HepG2 (cell line): ENCODE data around the gene CSNK1G1. TPM values are rescaled to one million over a fixed set of nuclear protein-coding genes. Genes with fewer than 3 reads are reported as not detected.

Source experiments
- ATAC-seq: fragments of 200-7000 bp; cut with Tn5 transposase; 3 replicates; pipeline ENCODE4 v1.9.1; 2020; ENCODE audit warnings: mild to moderate bottlenecking, moderate library complexity
- BruUV-seq: library from RNA; stranded (reverse); fragments of 400-500 nt; replicated peaks from 2 replicates; lab custom pipeline; 2021; lab: Mats Ljungman, UMichigan
- CTCF ChIA-PET: fragments of 300-600 bp; formaldehyde crosslinking; extraction: SDS; loops from one replicate; lab custom pipeline; 2021; ENCODE audit warnings: low total read pairs, inconsistent platforms, low intra/inter-chr PET ratio; lab: Yijun Ruan, JAX
- POLR2A ChIA-PET: fragments of 350-600 bp; sonication (Branson Sonifier 250); formaldehyde crosslinking; loops from one replicate; lab custom pipeline; 2020; ENCODE audit warnings: antibody characterized with exemption, inconsistent platforms; lab: Yijun Ruan, JAX
- DNase-seq: peaks from one replicate; pipeline ENCODE4 v3.0.0-alpha.2; 2015; ENCODE audit warnings: low spot score
- FAIRE-seq: peaks from 3 replicates; lab custom pipeline; 2011; peaks lifted over from hg19 to GRCh38; lab: Jason Lieb, UNC
- H2AFZ ChIP-seq: one replicate; pipeline ENCODE4 v1.6.1; 2011; ENCODE audit warnings: low read length, inconsistent platforms
- H3K27ac ChIP-seq: fragments of 300-600 bp; 3 replicates; pipeline ENCODE4 v1.8.0; 2011; ENCODE audit warnings: mixed run types, mild to moderate bottlenecking, mixed read lengths, low read length, inconsistent platforms; ENCODE audit not compliant: insufficient read depth; ENCODE audit errors: extremely low read length
- H3K27me3 ChIP-seq, 2 experiments: fragments of 200-600 bp in 1 of 2; 2 replicates in 1 of 2; 3 replicates in 1 of 2; pipeline versions ENCODE4 v1.6.0 to v1.8.0; 2011; ENCODE audit warnings: low read length in 2 of 2, mild to moderate bottlenecking in 2 of 2, moderate library complexity in 2 of 2, inconsistent platforms in 1 of 2; ENCODE audit not compliant: insufficient read depth in 2 of 2, control insufficient read depth in 1 of 2
- H3K36me3 ChIP-seq, 2 experiments: fragments of 200-600 bp in 1 of 2; replicated peaks in 1 of 2; 2 replicates in 1 of 2; 3 replicates in 1 of 2; pipeline versions ENCODE4 v1.5.1 to v1.8.0; 2011; ENCODE audit warnings: low read length in 2 of 2, inconsistent platforms in 1 of 2; ENCODE audit not compliant: insufficient read depth in 2 of 2, control insufficient read depth in 1 of 2
- H3K4me1 ChIP-seq: 2 replicates; pipeline ENCODE4 v1.5.1; 2012; ENCODE audit warnings: low read length, inconsistent platforms; ENCODE audit not compliant: insufficient read depth
- H3K4me2 ChIP-seq: 2 replicates; pipeline ENCODE4 v1.6.0; 2011; ENCODE audit warnings: low read depth, low read length, inconsistent platforms
- H3K4me3 ChIP-seq, 3 experiments: fragments of 200-600 bp in 1 of 3; sonication (generic), shearing (Covaris generic) in 1 of 3; replicated peaks in 1 of 3; 2 replicates each; pipeline ENCODE4 v1.5.1; 2011 to 2016; ENCODE audit warnings: low read length in 3 of 3, inconsistent platforms in 2 of 3, low read depth in 2 of 3, mild to moderate bottlenecking in 2 of 3, control low read depth in 1 of 3, mixed read lengths in 1 of 3; ENCODE audit not compliant: insufficient read depth in 1 of 3
- H3K79me2 ChIP-seq: one replicate; pipeline ENCODE4 v1.6.1; 2011; ENCODE audit warnings: low read length, inconsistent platforms; ENCODE audit not compliant: insufficient read depth
- H3K9ac ChIP-seq: 2 replicates; pipeline ENCODE4 v1.6.0; 2011; ENCODE audit warnings: mild to moderate bottlenecking, low read depth, low read length, inconsistent platforms; ENCODE audit not compliant: insufficient read depth
- H3K9me3 ChIP-seq: 2 replicates; pipeline ENCODE4 v1.5.1; 2012; ENCODE audit warnings: mild to moderate bottlenecking, low read length
- H4K20me1 ChIP-seq: 2 replicates; pipeline ENCODE4 v1.6.0; 2011; ENCODE audit warnings: inconsistent platforms, mild to moderate bottlenecking, low read length, moderate library complexity; ENCODE audit not compliant: insufficient read depth
- KLF16 ChIP-seq, 2 experiments: sonication (generic) in 1 of 2; formaldehyde crosslinking in 1 of 2; IDR thresholded peaks; 2 replicates each; pipeline versions ENCODE4 v1.6.1 to v1.8.0; 2016 to 2023; ENCODE audit warnings: missing genetic modification reagents in 2 of 2, missing compliant biosample characterization in 1 of 2
- PHB2 ChIP-seq: fragments of 450-650 bp; IDR thresholded peaks from 2 replicates; pipeline ENCODE4 v1.6.1; 2018; ENCODE audit not compliant: partially characterized antibody
- PHF8 ChIP-seq: sonication (generic); formaldehyde crosslinking; IDR thresholded peaks from 2 replicates; pipeline ENCODE4 v1.5.0; 2020; ENCODE audit warnings: missing genetic modification reagents
- SMAD3 ChIP-seq: sonication (generic); formaldehyde crosslinking; IDR thresholded peaks from 2 replicates; pipeline ENCODE4 v1.4.0; 2020; ENCODE audit warnings: missing genetic modification reagents
- SMYD3 ChIP-seq: sonication (generic); formaldehyde crosslinking; IDR thresholded peaks from 2 replicates; pipeline ENCODE4 v1.8.1; 2023; ENCODE audit warnings: mild to moderate bottlenecking, missing genetic modification reagents
- XBP1 ChIP-seq: sonication (generic); formaldehyde crosslinking; IDR thresholded peaks from 2 replicates; pipeline ENCODE4 v1.5.0; 2020; ENCODE audit warnings: missing genetic modification reagents
- ZNF160 ChIP-seq: sonication (generic); formaldehyde crosslinking; IDR thresholded peaks from 2 replicates; pipeline ENCODE4 v1.8.0; 2022; ENCODE audit warnings: mild to moderate bottlenecking, inconsistent platforms, missing genetic modification reagents
- ZNF3 ChIP-seq: IDR thresholded peaks from 2 replicates; pipeline ENCODE4 v1.7.0; 2017; ENCODE audit warnings: inconsistent platforms
- ZNF343 ChIP-seq: sonication (generic); formaldehyde crosslinking; IDR thresholded peaks from 2 replicates; pipeline ENCODE4 v1.4.0; 2020; ENCODE audit warnings: mild to moderate bottlenecking, missing genetic modification reagents
- ZNF484 ChIP-seq: sonication (generic); formaldehyde crosslinking; IDR thresholded peaks from 2 replicates; pipeline ENCODE4 v1.5.1; 2020; ENCODE audit warnings: mild to moderate bottlenecking, low read depth, missing genetic modification reagents, borderline replicate concordance
- ZNF781 ChIP-seq: sonication (generic); formaldehyde crosslinking; IDR thresholded peaks from 2 replicates; pipeline ENCODE4 v1.5.1; 2020; ENCODE audit warnings: borderline replicate concordance, mild to moderate bottlenecking, missing genetic modification reagents; ENCODE audit errors: not compliant biosample characterization
- in situ Hi-C: cut with HindIII; loops from 2 replicates; pipeline ENCODE4 v1.10.0; 2017; ENCODE audit warnings: low pct_unique_long_range_greater_than_20kb; ENCODE audit not compliant: extremely low pct_ligation_motif_present
- intact Hi-C: fragments of 100-400 bp; cut with micrococcal nuclease; formaldehyde crosslinking; loops from one replicate; pipeline ENCODE4 v1.10.0; 2022; ENCODE audit not compliant: unreplicated experiment
- polyA plus RNA-seq, 8 experiments: library from polyadenylated mRNA; depleted of rRNA in 3 of 8; stranded (reverse) in 7 of 8; unstranded in 1 of 8; fragments of >200 nt; fragmentation: Illumina TruSeq in 4 of 8; extraction: Trizol in 4 of 8; gene quantifications; 2 replicates each; pipeline versions ENCODE4 v1.2.1 to v1.2.3, GENCODE V29; 2011 to 2016; ENCODE audit warnings: low read depth in 4 of 8, missing spikeins in 1 of 8, mixed read lengths in 1 of 8; ENCODE audit not compliant: insufficient read depth in 1 of 8
- total RNA-seq, 5 experiments: library from RNA; depleted of rRNA; stranded (reverse); fragments of >200 nt; fragmentation: Illumina TruSeq; extraction: Trizol; gene quantifications; 2 replicates each; pipeline ENCODE4 v1.2.3, GENCODE V29; 2016; ENCODE audit warnings: low read depth in 1 of 5
- TF ChIP-seq, protein P1 (sequence below): sonication (generic); formaldehyde crosslinking; IDR thresholded peaks from 2 replicates; pipeline ENCODE4 v1.9.0; 2021; ENCODE audit warnings: missing genetic modification reagents, borderline replicate concordance
- TF ChIP-seq, protein P2 (sequence below): IDR thresholded peaks from 2 replicates; pipeline ENCODE4 v1.6.1; 2016
- TF ChIP-seq, protein P3 (sequence below), 2 experiments: fragments of 450-650 bp in 1 of 2; sonication (generic) in 1 of 2; formaldehyde crosslinking in 1 of 2; IDR thresholded peaks; 2 replicates each; pipeline versions ENCODE4 v1.6.1 to v1.8.0; 2016 to 2022; ENCODE audit warnings: antibody characterized with exemption in 1 of 2, mild to moderate bottlenecking in 1 of 2, missing genetic modification reagents in 1 of 2

Gene CSNK1G1
- total and polyA plus RNA-seq, 2 of the 13 experiments (the other 11 are each of a cell fraction or from before 2014, with no cell fraction given), result 8.5 to 12.6 TPM

DNA sequence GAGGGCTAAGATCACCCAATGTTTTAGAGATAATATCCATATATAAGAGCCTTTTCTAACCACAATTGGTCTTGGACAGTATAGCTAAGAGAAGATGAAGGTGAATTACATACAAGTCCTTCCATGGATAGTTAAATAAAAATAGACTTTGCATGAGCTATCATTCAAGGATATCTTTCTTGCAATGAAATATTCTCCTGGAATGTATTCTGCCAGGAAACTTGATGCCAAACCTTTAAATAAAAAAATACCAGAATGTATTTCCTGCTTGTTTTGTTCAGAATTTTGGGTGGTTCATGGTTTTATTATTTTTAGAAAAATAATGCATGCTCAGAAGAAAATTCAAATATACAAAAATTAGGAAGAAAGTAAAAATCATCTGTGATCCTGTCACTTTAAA lies 104.3 kb downstream of the CSNK1G1 start:
- H3K9me3 ChIP-seq, result no peaks in the 10 kb centered on the region
- DNase-seq (no peak), FAIRE-seq (no peak), ATAC-seq (no peak)
- in situ Hi-C loops, result no loop called here
- H2AFZ ChIP-seq, result no peak overlapping the region
- peaks cover 2% of the 10 kb centered on the region for H3K79me2 ChIP-seq
- intact Hi-C loops, result no loop called here
- H3K4me2 ChIP-seq, result no peak overlapping the region
- CTCF ChIA-PET, result no interaction called here
- H3K27ac ChIP-seq, result no peak overlapping the region
- BruUV-seq, result no TSS peak
- H3K27me3 ChIP-seq, result no peaks in the 10 kb centered on the region
- peaks cover 45% of the 10 kb centered on the region for H3K4me1 ChIP-seq
- H3K4me3 ChIP-seq, result no peak overlapping the region
- POLR2A ChIA-PET, result no interaction called here
- peaks cover 0 to 2% of the 10 kb centered on the region in 2 experiments; a peak in 1 of 5 replicates for H3K36me3 ChIP-seq
- H4K20me1 ChIP-seq, result no peaks in the 10 kb centered on the region
- no peak overlapping the region for H3K9ac ChIP-seq
- TF ChIP-seq ZNF781 (CRISPR knock-in tag) (no peak), KLF16 (CRISPR knock-in tag; IDR thresholded peaks at IDR 0.05) (no peak), SMYD3 (CRISPR knock-in tag) (no peak), PHF8 (no peak), PHB2 (no peak), SMAD3 (CRISPR knock-in tag) (no peak), ZNF343 (CRISPR knock-in tag) (no peak), XBP1 (CRISPR knock-in tag) (no peak), ZNF3 (CRISPR knock-in tag) (no peak), ZNF484 (CRISPR knock-in tag) (no peak), ZNF160 (no peak)
- TF ChIP-seq, protein P1, sequence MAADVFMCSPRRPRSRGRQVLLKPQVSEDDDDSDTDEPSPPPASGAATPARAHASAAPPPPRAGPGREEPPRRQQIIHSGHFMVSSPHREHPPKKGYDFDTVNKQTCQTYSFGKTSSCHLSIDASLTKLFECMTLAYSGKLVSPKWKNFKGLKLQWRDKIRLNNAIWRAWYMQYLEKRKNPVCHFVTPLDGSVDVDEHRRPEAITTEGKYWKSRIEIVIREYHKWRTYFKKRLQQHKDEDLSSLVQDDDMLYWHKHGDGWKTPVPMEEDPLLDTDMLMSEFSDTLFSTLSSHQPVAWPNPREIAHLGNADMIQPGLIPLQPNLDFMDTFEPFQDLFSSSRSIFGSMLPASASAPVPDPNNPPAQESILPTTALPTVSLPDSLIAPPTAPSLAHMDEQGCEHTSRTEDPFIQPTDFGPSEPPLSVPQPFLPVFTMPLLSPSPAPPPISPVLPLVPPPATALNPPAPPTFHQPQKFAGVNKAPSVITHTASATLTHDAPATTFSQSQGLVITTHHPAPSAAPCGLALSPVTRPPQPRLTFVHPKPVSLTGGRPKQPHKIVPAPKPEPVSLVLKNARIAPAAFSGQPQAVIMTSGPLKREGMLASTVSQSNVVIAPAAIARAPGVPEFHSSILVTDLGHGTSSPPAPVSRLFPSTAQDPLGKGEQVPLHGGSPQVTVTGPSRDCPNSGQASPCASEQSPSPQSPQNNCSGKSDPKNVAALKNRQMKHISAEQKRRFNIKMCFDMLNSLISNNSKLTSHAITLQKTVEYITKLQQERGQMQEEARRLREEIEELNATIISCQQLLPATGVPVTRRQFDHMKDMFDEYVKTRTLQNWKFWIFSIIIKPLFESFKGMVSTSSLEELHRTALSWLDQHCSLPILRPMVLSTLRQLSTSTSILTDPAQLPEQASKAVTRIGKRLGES (CRISPR knock-in tag), result no peak
- TF ChIP-seq, protein P2, sequence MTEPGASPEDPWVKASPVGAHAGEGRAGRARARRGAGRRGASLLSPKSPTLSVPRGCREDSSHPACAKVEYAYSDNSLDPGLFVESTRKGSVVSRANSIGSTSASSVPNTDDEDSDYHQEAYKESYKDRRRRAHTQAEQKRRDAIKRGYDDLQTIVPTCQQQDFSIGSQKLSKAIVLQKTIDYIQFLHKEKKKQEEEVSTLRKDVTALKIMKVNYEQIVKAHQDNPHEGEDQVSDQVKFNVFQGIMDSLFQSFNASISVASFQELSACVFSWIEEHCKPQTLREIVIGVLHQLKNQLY, result no peak
- TF ChIP-seq, protein P3, sequence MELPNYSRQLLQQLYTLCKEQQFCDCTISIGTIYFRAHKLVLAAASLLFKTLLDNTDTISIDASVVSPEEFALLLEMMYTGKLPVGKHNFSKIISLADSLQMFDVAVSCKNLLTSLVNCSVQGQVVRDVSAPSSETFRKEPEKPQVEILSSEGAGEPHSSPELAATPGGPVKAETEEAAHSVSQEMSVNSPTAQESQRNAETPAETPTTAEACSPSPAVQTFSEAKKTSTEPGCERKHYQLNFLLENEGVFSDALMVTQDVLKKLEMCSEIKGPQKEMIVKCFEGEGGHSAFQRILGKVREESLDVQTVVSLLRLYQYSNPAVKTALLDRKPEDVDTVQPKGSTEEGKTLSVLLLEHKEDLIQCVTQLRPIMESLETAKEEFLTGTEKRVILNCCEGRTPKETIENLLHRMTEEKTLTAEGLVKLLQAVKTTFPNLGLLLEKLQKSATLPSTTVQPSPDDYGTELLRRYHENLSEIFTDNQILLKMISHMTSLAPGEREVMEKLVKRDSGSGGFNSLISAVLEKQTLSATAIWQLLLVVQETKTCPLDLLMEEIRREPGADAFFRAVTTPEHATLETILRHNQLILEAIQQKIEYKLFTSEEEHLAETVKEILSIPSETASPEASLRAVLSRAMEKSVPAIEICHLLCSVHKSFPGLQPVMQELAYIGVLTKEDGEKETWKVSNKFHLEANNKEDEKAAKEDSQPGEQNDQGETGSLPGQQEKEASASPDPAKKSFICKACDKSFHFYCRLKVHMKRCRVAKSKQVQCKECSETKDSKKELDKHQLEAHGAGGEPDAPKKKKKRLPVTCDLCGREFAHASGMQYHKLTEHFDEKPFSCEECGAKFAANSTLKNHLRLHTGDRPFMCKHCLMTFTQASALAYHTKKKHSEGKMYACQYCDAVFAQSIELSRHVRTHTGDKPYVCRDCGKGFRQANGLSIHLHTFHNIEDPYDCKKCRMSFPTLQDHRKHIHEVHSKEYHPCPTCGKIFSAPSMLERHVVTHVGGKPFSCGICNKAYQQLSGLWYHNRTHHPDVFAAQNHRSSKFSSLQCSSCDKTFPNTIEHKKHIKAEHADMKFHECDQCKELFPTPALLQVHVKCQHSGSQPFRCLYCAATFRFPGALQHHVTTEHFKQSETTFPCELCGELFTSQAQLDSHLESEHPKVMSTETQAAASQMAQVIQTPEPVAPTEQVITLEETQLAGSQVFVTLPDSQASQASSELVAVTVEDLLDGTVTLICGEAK (IDR thresholded peaks at IDR 0.05), result no peak
- TF ChIP-seq, protein P3 (CRISPR knock-in tag; IDR thresholded peaks at IDR 0.05), result no peak
